ENCODE measurements around the gene CYSRT1. TPM values are rescaled to one million over a fixed set of nuclear protein-coding genes. Genes with fewer than 3 reads are reported as not detected.

The CYSRT1 gene
- polyA plus RNA-seq, 1 of the 3 experiments (the other 2 are of a cell fraction), result 2.1 TPM

DNA sequence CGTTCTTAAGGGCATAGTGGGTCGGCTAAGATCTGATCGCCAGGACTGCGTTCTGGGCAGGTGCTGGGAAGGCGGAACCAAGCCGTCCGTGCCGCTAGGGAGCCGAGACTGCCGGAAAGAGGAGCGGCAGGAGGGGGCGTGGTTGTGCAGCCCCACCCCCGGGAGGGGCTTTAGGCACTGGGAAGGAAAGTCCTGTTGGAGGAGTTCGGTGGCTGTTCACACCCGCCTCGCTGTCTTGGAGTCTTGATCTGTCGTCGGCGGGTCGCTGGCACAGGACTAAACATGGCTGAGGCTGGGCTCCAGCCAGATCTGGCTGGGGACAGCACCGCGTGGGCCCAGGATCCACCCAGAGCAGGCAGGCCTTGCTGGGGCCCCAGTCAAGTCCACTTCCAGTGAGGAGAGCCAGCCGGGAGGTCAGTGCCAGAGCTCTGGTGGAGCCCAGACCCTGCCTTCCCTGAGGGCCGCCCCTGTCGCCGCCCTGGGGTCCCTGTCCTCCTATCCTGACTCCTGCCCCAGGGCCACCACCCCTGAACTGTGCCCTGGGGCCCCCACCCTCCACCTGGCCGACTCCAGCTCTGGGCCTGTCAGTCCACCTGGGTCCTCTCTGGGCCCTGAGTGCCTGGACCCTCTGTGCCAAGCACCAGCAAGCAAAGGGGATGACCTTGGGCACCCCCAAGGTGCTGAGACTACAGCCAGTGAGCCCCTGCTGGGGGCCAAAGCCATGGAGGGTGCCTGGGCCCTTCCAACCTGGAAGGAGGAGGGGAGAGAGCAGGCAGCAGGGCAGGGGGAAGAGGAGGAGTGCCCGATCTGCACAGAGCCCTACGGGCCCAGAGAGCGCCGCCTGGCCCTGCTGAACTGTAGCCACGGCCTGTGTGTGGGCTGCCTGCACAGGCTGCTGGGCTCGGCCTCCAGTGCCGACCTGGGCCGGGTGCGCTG is 7.4 kb upstream of the CYSRT1 start:
- no peak overlapping the region for H2AFZ ChIP-seq (ENCODE audit: low read depth)
- WGBS (ENCODE audit: low lambda C conversion rate), result 84% methylated on average over 20 of the region's 36 CpGs
- CTCF ChIA-PET, result interaction anchor here (0.9 kb wide), 1 partner anchor 188 kb away, joined by 3 read pairs; no protein-coding TSS in a partner anchor
- H3K27me3 ChIP-seq (ENCODE audit: insufficient read depth), result no peaks in the 10 kb centered on the region
- no peaks in the 10 kb centered on the region for H3K9me2 ChIP-seq
- TF ChIP-seq GATA2 (CRISPR knock-in tag; IDR thresholded peaks at IDR 0.05), result no peak
- TF ChIP-seq MXI1 (IDR thresholded peaks at IDR 0.05; ENCODE audit: low read depth, low read length), result no peak
- TF ChIP-seq NFIC (IDR thresholded peaks at IDR 0.05; ENCODE audit: borderline replicate concordance), result no peak
- TF ChIP-seq, protein P1, sequence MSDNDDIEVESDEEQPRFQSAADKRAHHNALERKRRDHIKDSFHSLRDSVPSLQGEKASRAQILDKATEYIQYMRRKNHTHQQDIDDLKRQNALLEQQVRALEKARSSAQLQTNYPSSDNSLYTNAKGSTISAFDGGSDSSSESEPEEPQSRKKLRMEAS (IDR thresholded peaks at IDR 0.05; ENCODE audit: low read depth), result no peak
- TF ChIP-seq, protein P2, sequence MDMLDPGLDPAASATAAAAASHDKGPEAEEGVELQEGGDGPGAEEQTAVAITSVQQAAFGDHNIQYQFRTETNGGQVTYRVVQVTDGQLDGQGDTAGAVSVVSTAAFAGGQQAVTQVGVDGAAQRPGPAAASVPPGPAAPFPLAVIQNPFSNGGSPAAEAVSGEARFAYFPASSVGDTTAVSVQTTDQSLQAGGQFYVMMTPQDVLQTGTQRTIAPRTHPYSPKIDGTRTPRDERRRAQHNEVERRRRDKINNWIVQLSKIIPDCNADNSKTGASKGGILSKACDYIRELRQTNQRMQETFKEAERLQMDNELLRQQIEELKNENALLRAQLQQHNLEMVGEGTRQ (IDR thresholded peaks at IDR 0.05; ENCODE audit: borderline replicate concordance, low read depth, low read length), result no peak
- no peak for TF ChIP-seq RXRA (IDR thresholded peaks at IDR 0.05; ENCODE audit: borderline replicate concordance, low read depth)
- TF ChIP-seq RFX5 (IDR thresholded peaks at IDR 0.05; ENCODE audit: low read length), result no peak
- TF ChIP-seq FOXJ3 (CRISPR knock-in tag; IDR thresholded peaks at IDR 0.05), result no peak
- no peak for TF ChIP-seq RAD21 (IDR thresholded peaks at IDR 0.05; ENCODE audit: low read length)
- TF ChIP-seq, protein P3, sequence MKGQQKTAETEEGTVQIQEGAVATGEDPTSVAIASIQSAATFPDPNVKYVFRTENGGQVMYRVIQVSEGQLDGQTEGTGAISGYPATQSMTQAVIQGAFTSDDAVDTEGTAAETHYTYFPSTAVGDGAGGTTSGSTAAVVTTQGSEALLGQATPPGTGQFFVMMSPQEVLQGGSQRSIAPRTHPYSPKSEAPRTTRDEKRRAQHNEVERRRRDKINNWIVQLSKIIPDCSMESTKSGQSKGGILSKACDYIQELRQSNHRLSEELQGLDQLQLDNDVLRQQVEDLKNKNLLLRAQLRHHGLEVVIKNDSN (IDR thresholded peaks at IDR 0.05; ENCODE audit: borderline replicate concordance, low read depth), result no peak
- H3K9me3 ChIP-seq, result no peaks in the 10 kb centered on the region
- no peak overlapping the region for H3K4me3 ChIP-seq (ENCODE audit: low read depth in 2 of 2, low read length in 1 of 2)
- no peaks in the 10 kb centered on the region for H4K20me1 ChIP-seq (ENCODE audit: insufficient read depth)
- H3K9ac ChIP-seq, result no peak overlapping the region
- H3K79me2 ChIP-seq (ENCODE audit: insufficient read depth), result no peaks in the 10 kb centered on the region
- H3K4me1 ChIP-seq (ENCODE audit: control insufficient read depth in 1 of 2, insufficient read depth in 2 of 2, low read depth in 1 of 2, low read length in 1 of 2), result peaks cover under 1 to 5% of the 10 kb centered on the region in 2 experiments; a peak in 1 of 4 replicates
- no peaks in the 10 kb centered on the region for H3F3A ChIP-seq (replicated peaks; ENCODE audit: insufficient read depth)
- DNase-seq, result no peak
- no peak overlapping the region for H3K4me2 ChIP-seq
- H3K36me3 ChIP-seq (replicated peaks in 1 of 2; ENCODE audit: control insufficient read depth in 1 of 2, insufficient read depth in 2 of 2, low read length in 1 of 2), result peaks cover 0 to 14% of the 10 kb centered on the region in 2 experiments
- POLR2A ChIA-PET, result interaction anchor here (1.7 kb wide), 1 partner anchor 10 kb away, joined by 3 read pairs; no protein-coding TSS in a partner anchor
- no peak overlapping the region for H3K27ac ChIP-seq (ENCODE audit: low read depth in 2 of 2, low read length in 1 of 2)

DNA sequence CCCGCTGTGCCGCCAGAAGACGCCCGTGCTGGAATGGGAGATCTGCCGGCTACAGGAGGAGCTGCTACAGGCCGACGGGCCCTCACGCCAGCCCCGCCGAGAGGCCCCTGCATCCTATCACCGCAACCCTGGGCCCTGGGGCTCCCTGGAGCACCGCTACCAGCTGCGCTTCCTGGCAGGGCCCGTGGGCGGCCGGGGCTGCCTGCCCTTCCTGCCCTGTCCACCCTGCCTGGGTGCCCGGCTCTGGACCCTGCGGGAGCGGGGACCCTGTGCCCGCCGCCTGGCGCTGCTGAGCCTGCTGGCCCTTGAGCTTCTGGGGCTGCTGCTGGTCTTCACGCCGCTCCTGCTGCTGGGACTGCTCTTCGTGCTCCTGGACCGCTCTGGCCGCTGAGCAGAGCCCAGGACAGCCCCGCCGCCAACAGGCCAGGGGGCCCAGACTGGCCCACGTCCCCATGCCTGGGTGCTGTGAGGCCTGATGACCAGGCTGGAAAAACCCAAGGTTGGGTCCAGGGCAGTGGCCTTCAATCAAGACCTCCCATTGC is 6.7 kb upstream of the CYSRT1 start:
- Histone ChIP-seq H3K4me2 (no peak overlapping the region), H3K79me2 (ENCODE audit: insufficient read depth) (no peaks in the 10 kb centered on the region), H3K9me3 (no peaks in the 10 kb centered on the region), H3K9ac (no peak overlapping the region), H3K4me3 (ENCODE audit: low read depth in 2 of 2, low read length in 1 of 2) (no peak overlapping the region), H4K20me1 (ENCODE audit: insufficient read depth) (no peaks in the 10 kb centered on the region), H3K27me3 (ENCODE audit: insufficient read depth) (no peaks in the 10 kb centered on the region), H2AFZ (ENCODE audit: low read depth) (no peak overlapping the region), H3K4me1 (ENCODE audit: control insufficient read depth in 1 of 2, insufficient read depth in 2 of 2, low read depth in 1 of 2, low read length in 1 of 2) (peaks cover 5 to 6% of the 10 kb centered on the region in 2 experiments; a peak in 1 of 4 replicates), H3K27ac (ENCODE audit: low read depth in 2 of 2, low read length in 1 of 2) (no peak overlapping the region), H3K36me3 (replicated peaks in 1 of 2; ENCODE audit: control insufficient read depth in 1 of 2, insufficient read depth in 2 of 2, low read length in 1 of 2) (peaks cover 0 to 14% of the 10 kb centered on the region in 2 experiments), H3K9me2 (no peaks in the 10 kb centered on the region), H3F3A (replicated peaks; ENCODE audit: insufficient read depth) (no peaks in the 10 kb centered on the region)
- no peak for DNase-seq
- no peak for TF ChIP-seq CHD2 (IDR thresholded peaks at IDR 0.05; ENCODE audit: low read length, partially characterized antibody)
- TF ChIP-seq, protein P4, sequence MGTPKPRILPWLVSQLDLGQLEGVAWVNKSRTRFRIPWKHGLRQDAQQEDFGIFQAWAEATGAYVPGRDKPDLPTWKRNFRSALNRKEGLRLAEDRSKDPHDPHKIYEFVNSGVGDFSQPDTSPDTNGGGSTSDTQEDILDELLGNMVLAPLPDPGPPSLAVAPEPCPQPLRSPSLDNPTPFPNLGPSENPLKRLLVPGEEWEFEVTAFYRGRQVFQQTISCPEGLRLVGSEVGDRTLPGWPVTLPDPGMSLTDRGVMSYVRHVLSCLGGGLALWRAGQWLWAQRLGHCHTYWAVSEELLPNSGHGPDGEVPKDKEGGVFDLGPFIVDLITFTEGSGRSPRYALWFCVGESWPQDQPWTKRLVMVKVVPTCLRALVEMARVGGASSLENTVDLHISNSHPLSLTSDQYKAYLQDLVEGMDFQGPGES (IDR thresholded peaks at IDR 0.05; ENCODE audit: low read depth, low read length), result no peak
- TF ChIP-seq NRF1 (IDR thresholded peaks at IDR 0.05; ENCODE audit: low read depth, low read length), result no peak
- TF ChIP-seq RXRA (IDR thresholded peaks at IDR 0.05; ENCODE audit: borderline replicate concordance, low read depth), result no peak
- ChIA-PET POLR2A (interaction anchor here (0.8 to 1.9 kb wide), 2 partner anchors 8 to 10 kb away, joined by 3 to 4 read pairs; no protein-coding TSS in a partner anchor), CTCF (interaction anchor here (0.9 to 1.1 kb wide), 4 partner anchors 9 to 491 kb away, joined by 3 to 6 read pairs (median 4); partner anchors contain the start of gene RNF224)
- 98% methylated on average over 8 of the region's 30 CpGs for WGBS (ENCODE audit: low lambda C conversion rate)
